H1 (cell line): Measurements from ENCODE around the gene TRIM38. TPM values are rescaled to one million over a fixed set of nuclear protein-coding genes. Genes with fewer than 3 reads are reported as not detected.
A peak's percentile ranks its signal among the peaks of the same experiment; 100 is the strongest.
"Not testable (repeated sequence)": the region's sequence is repeated elsewhere in the genome, so short reads cannot be mapped to it uniquely, and the experiment has no call there.

Experiments
- CTCF ChIA-PET: fragments of 300-600 bp; sonication (Branson Sonifier 250); formaldehyde crosslinking; loops from one replicate; lab custom pipeline; 2021; ENCODE audit not compliant: partially characterized antibody; lab: Charles Lee
- POLR2A ChIA-PET: fragments of 300-600 bp; sonication (Branson Sonifier 250); formaldehyde crosslinking; loops from one replicate; lab custom pipeline; 2021; ENCODE audit warnings: inconsistent platforms; ENCODE audit not compliant: partially characterized antibody; lab: Charles Lee
- DNase-seq, 2 experiments: peaks; one replicate each; pipeline versions ENCODE4 v3.0.0 to v3.0.0-alpha.2; 2010 to 2022; ENCODE audit warnings: low spot score in 2 of 2, low read depth in 1 of 2, mixed read lengths in 1 of 2
- FAIRE-seq: peaks from 2 replicates; lab custom pipeline; 2011; peaks lifted over from hg19 to GRCh38; lab: Jason Lieb, UNC
- H2AFZ ChIP-seq: 2 replicates; pipeline ENCODE4 v1.8.1; 2012; ENCODE audit warnings: low read length, inconsistent platforms
- H2AK5ac ChIP-seq: 2 replicates; pipeline ENCODE4 v1.6.1; 2013; ENCODE audit warnings: low read depth, low read length
- H2BK120ac ChIP-seq: replicated peaks from 2 replicates; pipeline ENCODE3; 2013; ENCODE audit warnings: low read depth, low read length, inconsistent platforms
- H2BK12ac ChIP-seq: 2 replicates; pipeline ENCODE4 v1.6.1; 2013; ENCODE audit warnings: low read depth, low read length
- H2BK15ac ChIP-seq: 2 replicates; pipeline ENCODE4 v1.6.1; 2013; ENCODE audit warnings: low read length
- H2BK20ac ChIP-seq: 2 replicates; pipeline ENCODE4 v1.6.1; 2013; ENCODE audit warnings: low read length
- H2BK5ac ChIP-seq: 2 replicates; pipeline ENCODE4 v1.6.1; 2013; ENCODE audit warnings: low read depth, low read length
- H3K14ac ChIP-seq: 2 replicates; pipeline ENCODE4 v1.6.1; 2013; ENCODE audit warnings: inconsistent platforms; ENCODE audit not compliant: insufficient read length
- H3K18ac ChIP-seq: 2 replicates; pipeline ENCODE4 v1.6.1; 2013; ENCODE audit warnings: low read length; ENCODE audit errors: extremely low read depth
- H3K23ac ChIP-seq: 2 replicates; pipeline ENCODE4 v1.6.1; 2013; ENCODE audit warnings: inconsistent platforms; ENCODE audit not compliant: insufficient read length
- H3K23me2 ChIP-seq: 2 replicates; pipeline ENCODE4 v1.6.1; 2013; ENCODE audit warnings: low read depth, low read length
- H3K27ac ChIP-seq: 2 replicates; pipeline ENCODE4 v1.6.1; 2011; ENCODE audit warnings: low read depth, low read length, inconsistent platforms
- H3K27me3 ChIP-seq, 4 experiments: replicated peaks in 1 of 4; 1 replicate in 1 of 4; 2 replicates in 3 of 4; pipeline versions ENCODE4 v1.6.1 to v1.8.1; 2011 to 2013; ENCODE audit warnings: low read length in 3 of 4, mild to moderate bottlenecking in 3 of 4, inconsistent platforms in 2 of 4, mixed read lengths in 2 of 4, moderate library complexity in 1 of 4; ENCODE audit not compliant: control insufficient read depth in 3 of 4, insufficient read depth in 3 of 4; ENCODE audit errors: extremely low read depth in 1 of 4
- H3K36me3 ChIP-seq, 4 experiments: 2 replicates each; pipeline versions ENCODE4 v1.6.1 to v1.8.1; 2011 to 2013; ENCODE audit warnings: mild to moderate bottlenecking in 4 of 4, low read length in 3 of 4, moderate library complexity in 2 of 4, control low read depth in 1 of 4, inconsistent platforms in 1 of 4; ENCODE audit not compliant: insufficient read depth in 4 of 4, control insufficient read depth in 2 of 4
- H3K4ac ChIP-seq: replicated peaks from 2 replicates; pipeline ENCODE3; 2013; ENCODE audit warnings: low read length, low read depth, mixed read lengths, inconsistent platforms; ENCODE audit not compliant: insufficient read length
- H3K4me1 ChIP-seq, 4 experiments: replicated peaks in 1 of 4; 1 replicate in 1 of 4; 2 replicates in 3 of 4; pipeline versions ENCODE4 v1.6.1 to v1.8.1; 2011 to 2013; ENCODE audit warnings: low read length in 3 of 4, inconsistent platforms in 2 of 4, mixed read lengths in 1 of 4; ENCODE audit not compliant: insufficient read depth in 4 of 4, control insufficient read depth in 3 of 4
- H3K4me2 ChIP-seq, 2 experiments: 2 replicates each; pipeline versions ENCODE4 v1.6.1 to v1.8.1; 2011 to 2013; ENCODE audit warnings: low read depth in 2 of 2, low read length in 2 of 2, control low read depth in 1 of 2, inconsistent platforms in 1 of 2, mild to moderate bottlenecking in 1 of 2; ENCODE audit not compliant: insufficient read depth in 1 of 2
- H3K4me3 ChIP-seq, 4 experiments: fragments of 200-600, 300-600 bp in 1 of 4; sonication (generic), shearing (Covaris generic), sonication (Bioruptor Twin) in 1 of 4; 2 replicates each; pipeline versions ENCODE4 v1.5.1 to v1.8.1; 2011 to 2016; ENCODE audit warnings: low read length in 4 of 4, low read depth in 3 of 4, control low read depth in 2 of 4, inconsistent platforms in 2 of 4, mild to moderate bottlenecking in 2 of 4, mixed read lengths in 1 of 4, moderate library complexity in 1 of 4; ENCODE audit not compliant: insufficient read depth in 2 of 4; ENCODE audit errors: extremely low read depth in 1 of 4
- H3K56ac ChIP-seq: replicated peaks from 2 replicates; pipeline ENCODE3; 2013; ENCODE audit warnings: low read depth, mild to moderate bottlenecking, mixed read lengths, low read length, inconsistent platforms; ENCODE audit not compliant: insufficient read length
- H3K79me1 ChIP-seq: 2 replicates; pipeline ENCODE4 v1.6.1; 2013; ENCODE audit warnings: low read depth, low read length, control low read depth
- H3K79me2 ChIP-seq, 2 experiments: 2 replicates each; pipeline versions ENCODE4 v1.6.1 to v1.8.1; 2012 to 2013; ENCODE audit warnings: low read length in 2 of 2, mild to moderate bottlenecking in 2 of 2, inconsistent platforms in 1 of 2; ENCODE audit not compliant: insufficient read depth in 2 of 2, control insufficient read depth in 1 of 2
- H3K9ac ChIP-seq, 4 experiments: replicated peaks in 1 of 4; 1 replicate in 1 of 4; 2 replicates in 3 of 4; pipeline versions ENCODE4 v1.6.1 to v1.8.1; 2011 to 2013; ENCODE audit warnings: low read depth in 3 of 4, low read length in 3 of 4, control low read depth in 2 of 4, mild to moderate bottlenecking in 2 of 4, moderate library complexity in 2 of 4, inconsistent platforms in 1 of 4; ENCODE audit errors: extremely low read depth in 1 of 4
- H3K9me3 ChIP-seq, 2 experiments: 2 replicates each; pipeline versions ENCODE4 v1.6.1 to v1.8.1; 2012 to 2013; ENCODE audit warnings: mild to moderate bottlenecking in 2 of 2, moderate library complexity in 2 of 2, control low read depth in 1 of 2, inconsistent platforms in 1 of 2, low read depth in 1 of 2, low read length in 1 of 2, mixed read lengths in 1 of 2; ENCODE audit not compliant: insufficient read depth in 2 of 2
- H4K20me1 ChIP-seq, 2 experiments: replicated peaks in 1 of 2; 2 replicates each; pipeline versions ENCODE3 to v1.8.1; 2011 to 2013; ENCODE audit warnings: inconsistent platforms in 2 of 2, low read length in 2 of 2, mild to moderate bottlenecking in 1 of 2; ENCODE audit not compliant: insufficient read depth in 2 of 2, control insufficient read depth in 1 of 2
- H4K5ac ChIP-seq: 2 replicates; pipeline ENCODE4 v1.6.1; 2013; ENCODE audit warnings: low read length, low read depth, mixed read lengths, inconsistent platforms; ENCODE audit not compliant: insufficient read length
- H4K8ac ChIP-seq: 2 replicates; pipeline ENCODE4 v1.8.0; 2013; ENCODE audit warnings: mild to moderate bottlenecking, moderate library complexity, low read length, inconsistent platforms; ENCODE audit not compliant: insufficient read depth; ENCODE audit errors: extremely low read depth
- H4K91ac ChIP-seq: replicated peaks from 2 replicates; pipeline ENCODE3; 2013; ENCODE audit warnings: low read length, mixed read lengths, inconsistent platforms; ENCODE audit not compliant: insufficient read length
- WGBS, 2 experiments: shearing (Covaris generic) in 1 of 2; methylation state at CpG; one replicate each; pipeline versions ENCODE4 v1.1.6 to v1.1.7; 2013 to 2015; ENCODE audit warnings: low lambda C conversion rate in 2 of 2, mixed read lengths in 2 of 2, inconsistent platforms in 1 of 2, low coverage in 1 of 2, missing lambda C conversion rate in 1 of 2; ENCODE audit not compliant: insufficient replicate concordance in 2 of 2, insufficient coverage in 1 of 2, insufficient read length in 1 of 2; ENCODE audit errors: extremely low coverage in 1 of 2, missing lambda C conversion rate in 1 of 2; 5-methylcytosine and 5-hydroxymethylcytosine counted together
- polyA plus RNA-seq, 7 experiments: library from polyadenylated mRNA; depleted of rRNA in 3 of 7; stranded (reverse) in 5 of 7; unstranded in 2 of 7; fragments of >200 nt in 5 of 7; fragments of 200-250 nt in 2 of 7; gene quantifications; 1 replicate in 5 of 7; 2 replicates in 1 of 7; 4 replicates in 1 of 7; pipeline versions ENCODE4 v1.2.1 to v1.2.3, GENCODE V29; 2011 to 2013; ENCODE audit warnings: missing spikeins in 2 of 7, mixed read lengths in 2 of 7
- total RNA-seq: library from RNA; stranded (reverse); fragmentation: NEBNext Ultra II Directional; extraction: Animal tissue kit (Norgen Biotek cat#: 25700); gene quantifications from 2 replicates; pipeline ENCODE4 v1.2.1, GENCODE V29; 2021

Gene TRIM38
- total and polyA plus RNA-seq, 2 of the 8 experiments (the other 6 are each of a cell fraction or from before 2014, with no cell fraction given) = 0.43 to 0.56 TPM

- 78% methylated on average over 7 of the region's 7 CpGs; no CpG with 5 or more reads in 1 of the 2 experiments for WGBS, 2 experiments
- not testable (repeated sequence) for H3K14ac ChIP-seq, H3K9me3 ChIP-seq, H3K4me1 ChIP-seq, H3K79me1 ChIP-seq, H2BK20ac ChIP-seq, H3K23ac ChIP-seq, H3K18ac ChIP-seq, H3K27ac ChIP-seq, H2AK5ac ChIP-seq, FAIRE-seq, H4K5ac ChIP-seq, H2AFZ ChIP-seq, H3K56ac ChIP-seq, H3K23me2 ChIP-seq, H3K36me3 ChIP-seq, H4K20me1 ChIP-seq, H2BK5ac ChIP-seq, H4K91ac ChIP-seq, H2BK12ac ChIP-seq, H2BK15ac ChIP-seq, H3K27me3 ChIP-seq, H3K79me2 ChIP-seq, H3K9ac ChIP-seq, H2BK120ac ChIP-seq, DNase-seq, H3K4ac ChIP-seq, H4K8ac ChIP-seq
- Histone ChIP-seq H3K4me2 (peak overlapping the region; percentile 80 to 88), H3K4me3 (peak overlapping the region; percentile 45 to 81 (median 68); a peak in 2 of 8 replicates)
- ChIA-PET POLR2A (interaction anchor here (1.4 to 4.3 kb wide), 4 partner anchors 19 to 36 kb away, joined by 5 to 36 read pairs (median 10); a partner anchor contains a TSS), CTCF (interaction anchor here (0.7 to 2.4 kb wide), 15 partner anchors 8 to 205 kb away, joined by 3 to 16 read pairs (median 4); partner anchors contain the start of gene TRIM38)
These were observed 30.7 kb downstream of the TRIM38 start for GRCh38 chr6:25993341-25993684.
